ENCODE measurements around the gene LATS2.

LATS2 gene

DNA sequence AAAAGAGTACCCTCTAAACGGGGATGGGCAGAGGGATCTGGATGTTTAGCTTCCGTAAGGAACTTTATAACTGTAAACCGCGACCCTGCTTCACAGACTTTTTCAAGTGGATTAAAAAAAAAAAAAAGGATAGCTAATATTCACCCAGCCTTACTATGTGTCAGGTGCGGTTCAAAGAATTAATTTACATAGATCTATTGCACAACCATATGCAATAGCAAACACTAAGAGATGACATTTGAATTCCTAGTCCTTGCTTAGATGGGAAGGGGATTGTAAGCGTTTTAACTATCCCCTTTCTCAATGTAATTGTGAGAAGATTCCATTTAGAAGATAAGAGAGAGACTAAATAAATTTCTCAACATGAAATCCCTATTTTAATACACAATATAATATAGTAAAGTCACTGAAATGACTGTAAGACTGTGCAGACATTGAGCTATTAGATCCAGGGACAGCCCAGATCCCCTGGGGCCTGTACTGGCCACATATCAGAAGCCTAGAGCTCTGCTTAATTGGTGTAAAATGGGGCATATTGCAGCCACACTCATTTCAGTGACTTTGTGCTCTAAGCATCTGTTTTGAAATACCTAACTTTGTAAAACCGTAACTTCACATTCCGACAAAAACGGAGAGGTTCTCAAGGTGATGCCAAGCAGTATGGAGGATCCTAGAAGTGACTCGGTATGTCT, 13.6 kb downstream of the LATS2 start:
- DNase-seq (ENCODE audit: low spot score) = no peak

GRCh38 chr13:21047087-21047486, 14.3 kb downstream of the LATS2 start:
- DNase-seq (ENCODE audit: low spot score) = no peak

DNA sequence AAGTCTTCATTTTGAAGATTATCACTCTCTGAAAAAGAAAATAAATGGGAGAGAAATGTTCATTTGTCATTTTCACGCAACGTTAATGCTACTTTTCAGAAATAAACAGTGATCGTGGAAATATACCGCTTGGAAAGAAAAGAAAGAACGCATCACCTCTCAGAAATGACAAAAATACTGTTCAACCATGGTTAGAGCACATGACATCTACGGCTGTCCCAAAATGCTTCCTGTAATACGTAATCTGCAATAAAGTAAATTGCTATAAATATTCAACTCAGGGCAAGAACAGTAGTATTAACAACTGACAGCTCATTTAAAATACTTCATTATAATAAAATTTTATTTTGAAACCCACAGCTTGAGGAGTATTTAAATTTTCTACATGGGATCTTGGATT, 15.2 kb downstream of the LATS2 start:
- DNase-seq (ENCODE audit: low spot score) = no peak

DNA sequence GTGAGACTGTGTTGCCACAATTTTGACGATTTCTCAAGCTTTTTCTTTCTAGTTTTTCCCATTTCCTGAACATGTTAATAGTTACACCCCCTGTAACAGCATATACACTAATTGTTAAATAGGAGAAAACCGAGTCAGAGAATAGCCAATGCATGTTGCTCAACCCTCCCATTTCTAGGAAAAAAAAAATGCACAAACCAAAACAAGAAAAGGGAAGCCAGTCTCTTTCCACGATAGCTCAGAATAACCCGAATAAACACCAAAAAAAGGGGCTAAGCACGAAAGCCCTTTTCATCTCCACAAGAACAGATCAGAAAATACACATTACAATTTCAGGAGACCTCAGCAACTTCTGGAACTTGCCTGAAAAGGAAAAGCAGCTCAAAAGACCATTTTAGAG, 16.3 kb downstream of the LATS2 start:
- DNase-seq (ENCODE audit: low spot score) = no peak

- peak; percentile 72 for DNase-seq (ENCODE audit: low spot score)
Measured at GRCh38 chr13:21043898-21044297, 17.5 kb downstream of the LATS2 start.

DNA sequence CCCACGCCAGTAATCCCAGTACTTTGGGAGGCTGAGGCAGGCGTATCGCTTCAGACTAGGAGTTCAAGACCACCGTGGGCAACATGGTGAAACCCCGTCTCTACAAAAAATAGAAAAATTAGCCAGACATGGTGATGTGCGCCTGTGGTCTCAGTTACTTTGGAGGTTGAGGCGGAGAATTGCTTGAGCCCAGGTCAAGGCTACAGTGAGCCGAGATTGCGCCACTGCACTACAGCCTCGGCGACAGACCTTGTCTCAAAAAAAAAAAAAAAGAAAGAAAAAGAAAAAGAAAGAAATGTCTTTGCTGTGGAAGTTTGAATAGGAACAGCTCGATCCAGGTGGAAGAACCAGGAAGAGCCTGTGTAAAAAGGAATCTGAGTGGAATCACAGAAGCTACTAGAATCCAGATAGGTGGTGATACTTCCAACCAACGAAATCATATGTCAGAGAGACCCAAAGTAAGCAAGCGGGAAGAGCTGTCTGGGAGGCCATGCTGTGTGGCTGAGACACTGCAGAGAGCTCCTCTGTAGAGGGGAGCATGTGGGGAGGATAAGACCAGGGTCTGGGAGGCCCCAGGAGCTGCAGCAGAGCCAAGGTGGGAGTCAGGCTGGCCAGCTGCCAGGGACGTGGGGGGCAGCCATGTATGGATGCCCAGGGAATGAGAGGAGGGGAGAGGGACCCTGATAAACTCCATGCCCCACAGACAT, 21.1 kb downstream of the LATS2 start:
- no peak for DNase-seq (ENCODE audit: low spot score)

DNA sequence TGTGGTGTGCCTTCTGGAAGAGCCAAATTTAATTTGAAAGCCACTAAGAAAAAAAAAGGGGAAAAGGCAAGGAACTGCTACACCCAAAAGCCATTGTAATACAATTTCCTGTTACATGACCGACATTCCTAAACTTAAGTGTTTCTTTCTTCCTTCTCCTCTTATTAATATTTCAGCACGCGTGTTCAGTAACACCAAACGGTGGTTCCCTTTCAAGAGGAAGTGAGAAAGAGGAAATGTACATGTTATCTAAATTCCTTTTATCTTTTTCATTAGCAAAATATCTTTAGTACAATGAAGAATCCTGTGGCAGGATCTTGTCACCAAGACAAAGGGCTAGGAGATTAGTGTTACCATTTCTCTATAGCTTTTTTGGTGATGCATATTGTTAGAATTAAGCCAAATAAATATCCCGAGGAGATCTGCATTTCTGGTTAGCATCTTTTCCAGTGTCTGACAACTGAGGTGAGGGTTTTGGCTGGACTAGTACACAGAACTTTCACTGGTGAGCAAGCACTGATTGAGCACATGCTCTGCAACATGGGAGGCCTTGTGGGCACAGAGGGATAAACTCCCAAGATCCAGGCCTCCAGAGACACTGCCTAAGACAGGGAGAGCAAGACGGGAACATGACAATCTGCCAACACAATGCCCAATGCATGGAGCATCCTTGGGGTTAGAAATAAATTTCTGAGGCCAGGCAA, 22.1 kb downstream of the LATS2 start:
- no peak for DNase-seq (ENCODE audit: low spot score)

- no peak for DNase-seq (ENCODE audit: low spot score)
Measured at GRCh38 chr13:21037656-21038055, 23.7 kb downstream of the LATS2 start.

GRCh38 chr13:21035498-21035897, 25.9 kb downstream of the LATS2 start:
- no peak for DNase-seq (ENCODE audit: low spot score)

DNA sequence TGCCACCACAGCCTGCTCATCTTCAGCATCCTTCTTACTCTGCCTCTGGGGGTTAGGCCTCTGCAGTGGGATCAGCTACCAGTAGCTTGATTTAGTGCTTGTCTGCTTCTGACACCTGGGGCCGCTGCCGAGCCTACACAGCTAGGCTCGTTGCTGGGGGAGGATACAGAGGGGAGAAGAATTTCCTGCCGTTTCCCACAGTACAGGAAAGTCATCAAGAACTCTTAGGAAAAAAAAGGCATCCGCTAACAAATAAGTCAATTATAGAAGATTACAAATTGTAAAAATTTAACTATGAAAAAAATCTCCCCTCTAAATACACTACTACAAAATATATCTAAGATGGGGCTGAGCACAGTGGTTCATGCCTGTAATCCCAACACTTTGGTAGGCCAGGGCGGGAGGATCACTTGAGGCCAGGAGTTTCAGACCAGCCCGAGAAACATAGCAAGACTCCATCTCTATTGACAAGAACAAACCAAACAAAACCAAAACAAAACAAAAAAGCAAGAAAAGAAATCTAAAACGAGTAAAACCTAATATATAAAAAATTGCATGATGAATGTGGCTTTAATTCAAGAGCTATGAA, 26.7 kb downstream of the LATS2 start:
- DNase-seq (ENCODE audit: low spot score) = no peak

GRCh38 chr13:21033856-21034602, 27.4 kb downstream of the LATS2 start:
- DNase-seq (ENCODE audit: low spot score) = peak; percentile 36

- peak; percentile 36 for DNase-seq (ENCODE audit: low spot score)
Measured at GRCh38 chr13:21033212-21033840, 28.1 kb downstream of the LATS2 start.

DNA sequence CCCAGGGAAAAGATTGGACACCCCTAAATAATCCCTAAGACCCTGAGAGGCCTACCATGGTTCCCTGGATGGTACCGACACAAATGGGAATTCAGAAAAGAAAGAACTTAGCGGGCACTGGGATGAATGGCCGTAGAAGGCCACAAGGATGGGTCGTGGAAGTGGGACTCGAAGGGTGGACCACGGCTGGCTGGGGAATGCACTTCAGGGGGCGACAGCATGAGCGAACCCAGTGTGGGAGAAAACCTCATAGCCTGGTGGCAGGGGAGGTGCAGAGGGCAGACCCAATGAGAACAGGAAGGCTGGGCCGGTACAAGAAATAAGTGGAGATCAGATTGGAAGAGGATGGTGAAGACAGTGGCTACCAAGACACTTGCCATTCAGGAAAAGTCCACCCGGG, 28.7 kb downstream of the LATS2 start:
- no peak for DNase-seq (ENCODE audit: low spot score)

- DNase-seq (ENCODE audit: low spot score) = no peak
Measured at GRCh38 chr13:21031594-21032275, 29.7 kb downstream of the LATS2 start.

DNA sequence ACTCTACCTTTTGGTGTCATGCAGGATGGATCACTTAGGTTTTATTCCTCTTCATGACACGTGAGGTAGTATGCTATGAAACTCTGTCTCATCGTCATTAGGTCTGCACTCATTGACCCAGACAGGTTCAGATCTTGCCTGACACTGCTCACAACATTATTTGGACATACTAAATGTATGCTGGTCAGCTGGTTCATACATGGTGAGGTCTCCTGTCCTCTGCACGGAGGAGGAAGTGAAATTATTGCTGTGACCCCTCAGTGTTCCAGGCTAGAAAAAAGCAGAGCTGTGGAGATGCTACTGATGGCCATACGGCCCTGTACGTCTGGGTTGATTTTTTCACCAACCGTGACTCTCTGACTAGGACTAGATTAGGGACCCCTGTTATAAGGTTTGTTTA, 35.8 kb downstream of the LATS2 start:
- no peak for DNase-seq (ENCODE audit: low spot score)

DNA sequence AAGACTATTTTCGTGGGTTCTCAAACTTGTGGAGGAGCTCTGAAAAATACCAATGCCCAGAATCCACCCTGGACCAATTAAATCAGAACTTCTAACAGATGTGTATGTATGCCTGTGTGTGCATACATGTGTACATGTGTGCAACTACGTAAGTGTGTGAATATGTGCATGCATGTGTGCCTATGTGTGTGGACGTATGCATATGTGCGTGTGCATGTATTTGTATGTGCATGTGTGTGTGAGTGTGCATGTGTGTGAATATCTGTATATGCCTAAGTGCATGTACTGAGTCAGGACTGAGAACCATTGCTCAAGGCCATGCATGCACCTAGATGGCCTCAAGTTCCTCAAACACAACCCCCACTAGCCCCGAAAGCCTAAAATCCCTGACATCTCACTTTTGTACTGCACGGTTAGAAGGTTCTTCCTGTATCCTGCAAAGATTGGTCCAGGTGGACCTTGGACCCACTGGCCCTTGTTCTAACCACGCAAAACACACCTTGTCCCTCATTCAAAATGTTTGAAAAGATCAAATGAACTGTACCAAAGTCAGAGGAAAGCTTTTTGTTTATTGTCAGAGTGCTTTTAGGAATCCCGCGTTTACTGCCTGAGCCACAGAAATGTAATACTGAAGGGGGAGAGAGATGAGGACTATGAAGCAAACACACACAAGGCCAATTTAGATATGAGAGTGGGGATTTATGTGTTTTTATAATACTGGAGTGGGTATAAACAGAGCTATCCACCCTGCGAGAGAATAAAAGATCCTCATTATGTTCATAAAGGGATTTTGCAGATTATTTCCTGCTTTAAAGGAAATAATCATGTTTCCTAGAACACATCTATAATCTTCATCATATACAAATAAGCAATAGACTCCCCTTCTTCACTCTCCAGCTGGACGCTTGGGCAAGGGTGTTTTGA, 39.1 kb downstream of the LATS2 start:
- DNase-seq (ENCODE audit: low spot score) = no peak

- DNase-seq (ENCODE audit: low spot score) = no peak
Measured at GRCh38 chr13:21020581-21020980, 40.8 kb downstream of the LATS2 start.

DNA sequence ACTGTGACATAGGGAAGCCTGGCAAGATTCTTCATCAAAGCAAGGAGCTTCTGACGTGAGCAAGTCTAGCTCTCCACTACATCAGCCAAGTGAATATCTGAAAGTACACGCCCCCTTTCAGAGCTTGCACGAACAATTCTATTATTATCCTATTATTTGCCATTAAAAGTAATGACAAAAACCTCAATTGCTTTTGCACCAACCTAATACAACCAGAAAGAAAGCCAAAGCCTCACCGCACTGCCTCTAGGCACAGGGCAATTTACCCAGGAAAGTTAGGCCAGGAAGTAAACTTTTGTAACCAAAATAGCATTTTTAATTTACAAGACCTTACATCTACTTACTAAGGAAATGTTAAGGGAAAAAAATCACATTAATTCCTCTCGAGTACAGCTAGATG, 41.2 kb downstream of the LATS2 start:
- no peak for DNase-seq (ENCODE audit: low spot score)

DNA sequence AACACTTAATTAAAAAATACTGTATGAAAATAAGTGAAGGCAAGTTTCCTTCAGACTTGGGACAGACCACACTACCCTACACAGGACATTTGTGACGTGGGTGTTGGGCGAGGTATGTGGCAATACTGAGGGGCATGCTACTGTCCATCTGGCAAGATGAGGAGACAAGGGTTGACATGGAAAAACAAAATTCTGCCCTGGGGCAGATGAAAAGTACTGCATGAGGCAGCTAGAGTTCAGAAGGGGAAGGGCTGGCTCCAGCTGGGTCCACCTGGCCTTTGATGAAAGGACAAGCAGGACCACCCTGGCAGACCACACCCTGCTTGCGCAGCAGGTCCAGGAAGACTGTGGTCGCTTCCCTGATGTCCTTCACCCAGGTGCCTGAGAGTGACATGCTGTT, 43.2 kb downstream of the LATS2 start:
- no peak for DNase-seq (ENCODE audit: low spot score)

DNA sequence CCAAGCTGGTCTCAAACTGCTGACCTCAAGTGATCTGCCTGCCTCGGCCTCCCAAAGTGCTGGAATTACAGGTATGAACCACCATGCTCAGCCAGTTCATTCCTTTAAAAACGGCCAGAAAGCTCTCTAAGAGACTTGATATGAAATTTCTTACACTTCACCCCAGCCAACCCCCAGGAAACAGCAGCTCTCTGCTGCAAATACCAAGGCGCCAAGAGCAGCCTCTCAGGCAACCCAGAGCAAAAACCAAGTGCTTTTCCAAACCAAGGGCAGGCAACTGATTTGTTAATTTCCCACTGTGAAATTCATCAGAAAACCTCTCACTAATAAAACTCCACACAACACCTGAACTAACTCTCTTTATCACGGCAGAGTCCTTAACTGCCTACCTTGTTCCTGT, 44.9 kb downstream of the LATS2 start:
- DNase-seq (ENCODE audit: low spot score) = no peak

All from GM03348 (cell line).